Right lung (tissue), 5 donors: ENCODE data around the gene ATP5MC2. TPM values are rescaled to one million over a fixed set of nuclear protein-coding genes. Genes with fewer than 3 reads are reported as not detected.

ENCODE experiments used
- DNase-seq, 2 donors: peaks; one replicate each; pipeline ENCODE4 v3.0.0-alpha.2; 2013
- polyA plus RNA-seq, 5 donors: library from polyadenylated mRNA; unstranded; fragments of 120-200 nt; gene quantifications; one replicate each; pipeline versions ENCODE4 v1.2.1 to v1.2.3, GENCODE V29; 2013; ENCODE audit warnings: inconsistent platforms in 1 of 5, low replicate concordance in 1 of 5; ENCODE audit not compliant: insufficient read length in 5 of 5, insufficient read depth in 1 of 5

ATP5MC2 gene
- polyA plus RNA-seq, 5 donors = 523 to 676 (median 583) TPM

DNA sequence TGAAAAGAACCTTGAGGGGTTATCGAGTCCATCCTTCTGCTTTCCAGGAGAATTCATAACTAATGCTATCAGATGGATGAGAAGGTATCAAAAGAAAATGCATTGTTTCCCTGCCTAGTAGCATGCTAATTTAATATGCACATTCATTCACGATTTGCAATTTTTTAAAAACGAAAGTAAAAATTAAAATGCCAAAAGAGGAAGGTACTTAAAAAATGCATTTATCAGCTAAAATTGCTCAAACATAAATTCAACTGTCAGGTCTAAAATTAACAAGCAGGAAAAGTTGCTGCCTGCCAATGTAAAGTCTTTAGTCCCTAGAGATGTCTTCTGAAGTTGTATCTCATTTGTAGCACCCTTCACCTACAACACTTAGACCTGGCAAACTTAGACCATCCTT is 57.6 kb downstream of the ATP5MC2 start:
- no peak for DNase-seq

DNA sequence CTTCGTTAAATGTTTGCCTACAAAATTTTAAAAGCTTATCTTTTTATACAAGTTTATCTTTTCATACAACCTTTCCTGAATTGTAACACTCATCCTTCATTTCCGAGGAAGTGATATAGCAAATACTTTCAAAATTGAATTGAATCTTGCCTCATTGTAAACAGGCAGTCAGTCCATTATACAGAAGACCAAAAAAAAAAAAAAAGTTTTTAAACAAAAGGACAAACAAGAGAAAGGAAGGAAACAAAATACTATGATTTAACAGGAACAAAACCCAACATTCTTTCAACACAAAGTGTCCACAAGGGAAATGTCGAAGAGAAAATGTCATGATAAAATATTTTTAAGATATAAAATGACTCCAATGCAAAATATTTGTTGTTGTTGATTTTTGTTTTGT is 58.2 kb downstream of the ATP5MC2 start:
- DNase-seq = no peak

DNA sequence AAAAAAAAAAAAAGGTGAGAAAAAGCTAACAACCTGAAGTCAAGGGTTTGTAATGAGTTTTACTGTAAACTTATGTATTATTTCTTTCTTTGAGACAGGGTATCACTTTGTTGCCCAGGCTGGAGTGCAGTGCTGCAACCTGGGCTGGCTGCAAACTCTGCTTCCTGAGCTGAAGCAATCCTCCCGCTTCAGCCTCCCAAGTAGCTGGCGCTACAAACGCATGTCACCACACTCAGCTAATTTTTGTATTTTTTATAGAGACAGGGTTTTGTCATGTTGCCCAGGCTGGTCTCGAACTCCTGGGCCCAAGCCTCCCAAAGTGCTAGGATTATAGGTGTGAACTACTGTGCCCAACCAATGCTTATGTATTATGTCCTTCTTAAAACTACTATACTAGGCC is 58.9 kb downstream of the ATP5MC2 start:
- DNase-seq = no peak

Other genes starting within 250 kb of the ATP5MC2 start
- 100 to 1,000 TPM in 3 of 5 donors, 10 to 100 TPM in 2; 98.8 to 121 (median 102) TPM for gene PRR13, start 234.3 kb downstream of the ATP5MC2 start, polyA plus RNA-seq
- 1,000 to 10,000 TPM in 3 of 5 donors, 100 to 1,000 TPM in 2; 928 to 1,079 (median 1,012) TPM for gene PCBP2, start 224.0 kb downstream of the ATP5MC2 start, polyA plus RNA-seq
- 10 to 100 TPM; 22.8 to 32.7 (median 29.3) TPM for gene MAP3K12, start 176.6 kb downstream of the ATP5MC2 start, polyA plus RNA-seq
- 10 to 100 TPM; 37.1 to 58.0 (median 50.0) TPM for gene TARBP2, start 174.8 kb downstream of the ATP5MC2 start, polyA plus RNA-seq
- 1 to 10 TPM in 2 of 5 donors, under 1 TPM in 2, not detected in 1; 0.33 to 1.5 (median 0.94) TPM for gene NPFF, start 168.6 kb downstream of the ATP5MC2 start, polyA plus RNA-seq
- gene ATF7, start 49.7 kb downstream of the ATP5MC2 start, polyA plus RNA-seq = 10 to 100 TPM; 50.6 to 77.4 (median 64.1) TPM
- gene CALCOCO1, start 51.4 kb upstream of the ATP5MC2 start, polyA plus RNA-seq = 100 to 1,000 TPM in 4 of 5 donors, 10 to 100 TPM in 1; 98.9 to 176 (median 141) TPM
- gene CISTR, start 75.9 kb upstream of the ATP5MC2 start, polyA plus RNA-seq = not detected